ENCODE data around the gene SLC6A17. TPM values are rescaled to one million over a fixed set of nuclear protein-coding genes. Genes with fewer than 3 reads are reported as not detected.

Gene SLC6A17
- total RNA-seq, 2 experiments from 2014 or later = not detected

GRCh38 chr1:110227774-110228173 is 77.5 kb downstream of the SLC6A17 start:
- Histone ChIP-seq H3K4me3 (ENCODE audit: low read length) (no peak overlapping the region), H3K27me3 (ENCODE audit: control insufficient read depth in 1 of 2, insufficient read depth in 2 of 2, low read length in 2 of 2) (no peaks in the 10 kb centered on the region), H3K36me3 (ENCODE audit: insufficient read depth, low read length) (peaks cover 16% of the 10 kb centered on the region), H3K4me1 (ENCODE audit: insufficient read depth, low read length) (no peaks in the 10 kb centered on the region), H3K9me3 (ENCODE audit: control insufficient read depth in 1 of 2, insufficient read depth in 1 of 2, low read length in 2 of 2) (no peaks in the 10 kb centered on the region), H3K27ac (ENCODE audit: low read depth in 1 of 2, low read length in 2 of 2) (no peak overlapping the region)
- ChIA-PET POLR2A (no interaction called here), CTCF (no interaction called here)
- TF ChIP-seq CTCF (IDR thresholded peaks at IDR 0.05) = no peak
- Mint-ChIP-seq H3K4me1 (ENCODE audit: low read depth) (no peaks in the 10 kb centered on the region), H3K9me3 (no peaks in the 10 kb centered on the region), H3K36me3 (ENCODE audit: low read depth) (peaks cover 21% of the 10 kb centered on the region), H3K27me3 (no peaks in the 10 kb centered on the region), H3K27ac (no peak overlapping the region), H3K4me3 (no peak overlapping the region)
- intact Hi-C loops (cut with DNase I, micrococcal nuclease) = no loop called here
- no peak for ATAC-seq (ENCODE audit: poor library complexity)
- no peak for DNase-seq

DNA sequence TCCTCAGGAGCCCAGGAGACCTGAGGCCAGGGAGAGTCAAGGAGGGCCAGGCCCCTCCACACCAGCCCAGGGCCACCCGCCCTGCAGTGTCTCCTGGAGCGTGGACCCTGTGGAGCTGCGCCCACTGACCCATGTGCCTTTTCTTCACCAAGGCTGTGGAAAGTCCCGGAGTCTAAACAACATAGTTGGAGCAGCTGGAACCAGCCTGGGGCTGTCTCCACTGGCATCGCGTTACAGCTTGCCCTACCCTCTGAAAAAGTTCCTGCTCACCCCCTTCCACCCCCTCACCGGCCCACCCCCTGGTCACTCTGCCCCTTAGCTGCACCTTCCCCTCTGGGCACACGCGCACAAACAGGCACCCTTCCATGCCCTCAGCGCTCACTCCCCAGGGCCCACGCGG is 78.1 kb downstream of the SLC6A17 start:
- no peaks in the 10 kb centered on the region for H3K9me3 ChIP-seq (ENCODE audit: control insufficient read depth in 1 of 2, insufficient read depth in 1 of 2, low read length in 2 of 2)
- no peak for TF ChIP-seq CTCF (IDR thresholded peaks at IDR 0.05)
- H3K4me3 Mint-ChIP-seq = no peak overlapping the region
- no peaks in the 10 kb centered on the region for H3K27me3 Mint-ChIP-seq
- H3K36me3 ChIP-seq (ENCODE audit: insufficient read depth, low read length) = peaks cover 16% of the 10 kb centered on the region
- no peak for DNase-seq
- peaks cover 19% of the 10 kb centered on the region for H3K36me3 Mint-ChIP-seq (ENCODE audit: low read depth)
- no peaks in the 10 kb centered on the region for H3K27me3 ChIP-seq (ENCODE audit: control insufficient read depth in 1 of 2, insufficient read depth in 2 of 2, low read length in 2 of 2)
- no peak overlapping the region for H3K27ac ChIP-seq (ENCODE audit: low read depth in 1 of 2, low read length in 2 of 2)
- no peak overlapping the region for H3K27ac Mint-ChIP-seq
- no peaks in the 10 kb centered on the region for H3K4me1 ChIP-seq (ENCODE audit: insufficient read depth, low read length)
- H3K4me3 ChIP-seq (ENCODE audit: low read length) = no peak overlapping the region
- intact Hi-C loops (cut with DNase I, micrococcal nuclease) = no loop called here
- ChIA-PET POLR2A (no interaction called here), CTCF (no interaction called here)
- no peaks in the 10 kb centered on the region for H3K9me3 Mint-ChIP-seq
- H3K4me1 Mint-ChIP-seq (ENCODE audit: low read depth) = no peaks in the 10 kb centered on the region
- no peak for ATAC-seq (ENCODE audit: poor library complexity)

- CTCF ChIA-PET = no interaction called here
- Mint-ChIP-seq H3K36me3 (ENCODE audit: low read depth) (peaks cover 16% of the 10 kb centered on the region), H3K4me3 (no peak overlapping the region), H3K4me1 (ENCODE audit: low read depth) (no peaks in the 10 kb centered on the region), H3K9me3 (no peaks in the 10 kb centered on the region), H3K27ac (no peak overlapping the region), H3K27me3 (no peaks in the 10 kb centered on the region)
- Histone ChIP-seq H3K27me3 (ENCODE audit: control insufficient read depth in 1 of 2, insufficient read depth in 2 of 2, low read length in 2 of 2) (no peaks in the 10 kb centered on the region), H3K36me3 (ENCODE audit: insufficient read depth, low read length) (peaks cover 14% of the 10 kb centered on the region), H3K4me1 (ENCODE audit: insufficient read depth, low read length) (no peaks in the 10 kb centered on the region), H3K4me3 (ENCODE audit: low read length) (no peak overlapping the region), H3K9me3 (ENCODE audit: control insufficient read depth in 1 of 2, insufficient read depth in 1 of 2, low read length in 2 of 2) (no peaks in the 10 kb centered on the region), H3K27ac (ENCODE audit: low read depth in 1 of 2, low read length in 2 of 2) (no peak overlapping the region)
- POLR2A ChIA-PET = no interaction called here
- no peak for TF ChIP-seq CTCF (IDR thresholded peaks at IDR 0.05)
- no peak for ATAC-seq (ENCODE audit: poor library complexity)
- intact Hi-C loops (cut with DNase I, micrococcal nuclease) = no loop called here
- DNase-seq = no peak
Measured at GRCh38 chr1:110228869-110229268, 78.6 kb downstream of the SLC6A17 start.
